Gastroesophageal sphincter (tissue), 4 donors: ENCODE results near the gene PHF12. TPM values are rescaled to one million over a fixed set of nuclear protein-coding genes. Genes with fewer than 3 reads are reported as not detected.

Experiments used
- ATAC-seq: fragments of 150-250 bp; one replicate; pipeline ENCODE4 v1.9.1; 2016; ENCODE audit warnings: mild to moderate bottlenecking, moderate library complexity
- H3K27ac ChIP-seq, 4 donors: fragments of 200-600 bp; sonication (generic) in 3 of 4; 1 replicate in 3 of 4; 2 replicates in 1 of 4; pipeline ENCODE4 v1.5.1; 2016 to 2019
- H3K27me3 ChIP-seq: fragments of 200-600 bp; sonication (generic); one replicate; pipeline ENCODE4 v1.5.1; 2019
- H3K36me3 ChIP-seq, 2 donors: fragments of 200-600 bp; sonication (generic); one replicate each; pipeline ENCODE4 v1.5.1; 2019; ENCODE audit warnings: control low read depth in 1 of 2
- H3K4me1 ChIP-seq, 3 donors: fragments of 200-600 bp; sonication (generic); 1 replicate in 2 of 3; 2 replicates in 1 of 3; pipeline ENCODE4 v1.5.1; 2016 to 2019; ENCODE audit warnings: control low read depth in 2 of 3
- H3K4me3 ChIP-seq, 2 donors: fragments of 200-600 bp; sonication (generic); one replicate each; pipeline ENCODE4 v1.5.1; 2019; ENCODE audit warnings: mild to moderate bottlenecking in 1 of 2, moderate library complexity in 1 of 2
- H3K9me3 ChIP-seq, 3 donors: fragments of 200-600 bp; sonication (generic); one replicate each; pipeline ENCODE4 v1.5.1; 2017 to 2019; ENCODE audit warnings: control low read depth in 2 of 3
- EP300 ChIP-seq: sonication (generic); formaldehyde crosslinking; IDR thresholded peaks from one replicate; pipeline ENCODE4 v1.6.1; 2017; ENCODE audit warnings: antibody characterized with exemption, mild to moderate bottlenecking
- POLR2A ChIP-seq, 2 donors: fragments of 450-650 bp; IDR thresholded peaks; one replicate each; pipeline ENCODE4 v1.6.1; 2017; ENCODE audit warnings: antibody characterized with exemption in 2 of 2, mild to moderate bottlenecking in 2 of 2, moderate library complexity in 1 of 2
- POLR2AphosphoS5 ChIP-seq: sonication (generic); formaldehyde crosslinking; IDR thresholded peaks from one replicate; pipeline ENCODE4 v1.6.1; 2017; ENCODE audit warnings: antibody characterized with exemption
- WGBS, 2 donors: methylation state at CpG; one replicate each; pipeline ENCODE4 v1.1.5; 2018; ENCODE audit warnings: low coverage in 1 of 2; 5-methylcytosine and 5-hydroxymethylcytosine counted together
- total RNA-seq, 4 donors: library from RNA; depleted of rRNA; stranded (reverse); fragments of >200 nt; gene quantifications; one replicate each; pipeline ENCODE4 v1.1.0, GENCODE V29; 2016
- TF ChIP-seq, protein P1 (sequence below), 4 experiments: fragments of 200-600 bp in 2 of 4; fragments of 450-650 bp in 2 of 4; sonication (generic) in 1 of 4; IDR thresholded peaks; one replicate each; pipeline ENCODE4 v1.5.1; 2017 to 2019; ENCODE audit warnings: antibody characterized with exemption in 4 of 4, mild to moderate bottlenecking in 2 of 4, moderate library complexity in 2 of 4

Gene PHF12
- total RNA-seq, 4 donors from 2014 or later, result 20.2 to 46.9 (median 37.8) TPM

DNA sequence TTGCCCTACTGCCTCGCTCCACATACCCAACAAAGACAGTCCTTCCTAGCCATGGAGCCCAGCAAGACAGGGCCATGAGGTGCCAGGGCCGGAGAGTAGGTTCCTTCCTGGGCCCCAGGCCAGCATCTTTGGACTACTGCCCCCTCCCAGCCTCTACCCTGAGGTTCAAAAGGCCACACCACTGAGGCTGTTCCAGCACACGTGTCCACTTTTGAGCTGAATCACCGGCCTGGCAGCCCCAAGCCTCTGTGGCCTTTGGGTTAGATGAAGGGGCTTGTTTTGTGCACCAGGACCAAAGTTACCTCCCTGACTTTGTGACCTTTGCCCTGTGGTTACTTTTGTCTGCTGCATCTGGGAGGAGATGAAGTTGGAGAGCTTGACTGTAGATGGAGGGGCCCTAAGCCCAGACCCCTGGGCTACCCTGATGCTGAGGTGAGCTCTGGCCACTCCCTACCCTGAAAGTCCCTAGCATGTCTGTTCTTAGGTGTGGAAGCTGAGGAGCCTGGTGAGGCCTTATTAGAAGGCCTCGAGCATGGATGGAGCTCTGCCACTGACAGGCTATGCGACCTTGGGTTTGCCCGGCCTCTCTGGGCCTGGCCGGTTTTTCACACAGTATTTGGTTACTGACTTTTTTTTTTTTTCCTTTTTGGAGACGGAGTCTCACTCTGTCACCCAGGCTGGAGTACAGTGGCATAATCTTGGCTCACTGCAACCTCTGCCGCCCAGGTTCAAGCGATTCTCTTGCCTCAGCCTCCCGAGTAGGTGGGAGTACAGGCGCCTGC, 42.5 kb upstream of the PHF12 start:
- Histone ChIP-seq H3K4me3 (no peak overlapping the region), H3K27me3 (peaks cover 49% of the 10 kb centered on the region), H3K36me3 (no peaks in the 10 kb centered on the region), H3K9me3 (no peaks in the 10 kb centered on the region), H3K27ac (no peak overlapping the region), H3K4me1 (no peaks in the 10 kb centered on the region)
- TF ChIP-seq POLR2AphosphoS5 (no peak), EP300 (no peak), POLR2A (IDR thresholded peaks at IDR 0.05) (no peak)
- TF ChIP-seq, protein P1, sequence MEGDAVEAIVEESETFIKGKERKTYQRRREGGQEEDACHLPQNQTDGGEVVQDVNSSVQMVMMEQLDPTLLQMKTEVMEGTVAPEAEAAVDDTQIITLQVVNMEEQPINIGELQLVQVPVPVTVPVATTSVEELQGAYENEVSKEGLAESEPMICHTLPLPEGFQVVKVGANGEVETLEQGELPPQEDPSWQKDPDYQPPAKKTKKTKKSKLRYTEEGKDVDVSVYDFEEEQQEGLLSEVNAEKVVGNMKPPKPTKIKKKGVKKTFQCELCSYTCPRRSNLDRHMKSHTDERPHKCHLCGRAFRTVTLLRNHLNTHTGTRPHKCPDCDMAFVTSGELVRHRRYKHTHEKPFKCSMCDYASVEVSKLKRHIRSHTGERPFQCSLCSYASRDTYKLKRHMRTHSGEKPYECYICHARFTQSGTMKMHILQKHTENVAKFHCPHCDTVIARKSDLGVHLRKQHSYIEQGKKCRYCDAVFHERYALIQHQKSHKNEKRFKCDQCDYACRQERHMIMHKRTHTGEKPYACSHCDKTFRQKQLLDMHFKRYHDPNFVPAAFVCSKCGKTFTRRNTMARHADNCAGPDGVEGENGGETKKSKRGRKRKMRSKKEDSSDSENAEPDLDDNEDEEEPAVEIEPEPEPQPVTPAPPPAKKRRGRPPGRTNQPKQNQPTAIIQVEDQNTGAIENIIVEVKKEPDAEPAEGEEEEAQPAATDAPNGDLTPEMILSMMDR (IDR thresholded peaks at IDR 0.05), result no peak
- 86 to 90% methylated on average over 2 to 8 of the region's 13 CpGs for WGBS, 2 donors
- no peak for ATAC-seq

DNA sequence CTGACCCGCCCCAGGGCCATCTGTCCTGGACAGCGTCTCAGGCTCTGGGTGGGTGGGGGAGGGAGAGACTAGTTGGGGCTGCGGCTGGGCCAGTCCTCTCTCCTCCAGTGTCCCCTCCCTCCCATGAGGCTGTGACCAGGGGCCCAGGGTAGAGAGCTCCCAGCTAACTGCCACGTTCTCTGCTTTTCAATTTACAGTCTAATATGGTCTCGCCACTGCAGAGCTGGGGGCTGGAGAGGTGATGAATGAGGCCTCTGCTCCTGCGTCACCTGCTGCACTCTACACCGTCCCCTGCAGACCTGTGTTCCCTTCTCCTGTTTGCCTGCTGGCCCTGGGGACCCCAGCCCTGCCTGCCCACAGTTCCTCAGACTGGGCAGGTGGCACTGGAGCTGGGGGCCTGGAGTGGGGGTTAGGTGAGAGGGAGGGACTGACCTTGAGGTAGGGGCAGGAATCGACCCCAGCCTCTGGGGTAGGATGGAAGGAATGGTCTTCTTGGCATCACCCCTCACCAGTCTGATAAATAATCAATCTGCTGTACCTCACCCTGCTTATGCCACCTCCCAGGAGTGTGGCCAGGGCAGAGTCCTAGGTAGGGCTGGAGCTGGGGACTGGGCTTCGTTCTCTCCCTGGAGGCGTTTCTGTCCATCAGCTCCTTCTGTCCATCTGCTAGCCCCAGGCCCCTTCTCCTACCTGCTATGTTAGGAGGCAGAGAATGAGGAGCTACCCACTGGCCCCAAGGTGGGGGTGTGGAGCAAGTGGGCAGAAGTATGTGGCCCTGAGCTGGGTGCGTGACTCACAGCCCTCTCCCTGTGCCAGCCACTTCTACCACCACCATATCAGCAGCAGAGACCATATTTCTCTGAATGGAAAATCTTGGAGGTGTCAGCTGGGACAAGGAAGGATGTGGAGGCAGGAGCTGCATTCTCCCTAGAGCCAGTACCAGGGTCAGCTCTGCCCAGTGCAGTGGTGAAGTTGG, 41.6 kb upstream of the PHF12 start:
- Histone ChIP-seq H3K4me3 (no peak overlapping the region), H3K27ac (no peak overlapping the region), H3K27me3 (peaks cover 58% of the 10 kb centered on the region), H3K9me3 (no peaks in the 10 kb centered on the region), H3K4me1 (no peaks in the 10 kb centered on the region), H3K36me3 (no peaks in the 10 kb centered on the region)
- no peak for TF ChIP-seq POLR2A (IDR thresholded peaks at IDR 0.05)
- no peak for TF ChIP-seq EP300
- TF ChIP-seq, protein P1 (IDR thresholded peaks at IDR 0.05), result no peak
- no peak for TF ChIP-seq POLR2AphosphoS5
- ATAC-seq, result no peak
- 11 to 71% methylated on average over 1 to 3 of the region's 11 CpGs for WGBS, 2 donors

DNA sequence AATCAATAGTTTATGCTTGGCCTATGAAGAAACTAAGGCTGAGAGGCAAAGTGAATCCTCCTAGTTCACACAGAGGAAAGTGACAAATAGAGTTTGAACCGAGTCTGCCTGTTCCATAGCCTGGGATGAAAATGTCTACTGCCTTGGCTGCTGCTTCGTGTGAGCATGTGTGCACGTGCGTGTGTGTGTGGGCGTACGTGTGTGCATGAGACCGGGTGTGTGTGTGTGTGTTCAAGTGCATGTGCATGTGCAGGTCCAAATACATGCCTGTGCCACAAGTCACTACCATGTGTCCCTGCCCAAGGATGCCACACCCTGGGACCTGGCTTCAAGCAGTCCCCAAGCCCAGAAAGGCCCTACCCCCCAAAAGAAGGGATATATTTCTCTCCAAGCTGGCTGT, 40.9 kb upstream of the PHF12 start:
- Histone ChIP-seq H3K36me3 (no peaks in the 10 kb centered on the region), H3K27me3 (peaks cover 59% of the 10 kb centered on the region), H3K9me3 (no peaks in the 10 kb centered on the region), H3K4me1 (no peaks in the 10 kb centered on the region), H3K27ac (no peak overlapping the region), H3K4me3 (no peak overlapping the region)
- no peak for TF ChIP-seq POLR2A (IDR thresholded peaks at IDR 0.05)
- TF ChIP-seq POLR2AphosphoS5, result no peak
- TF ChIP-seq, protein P1 (IDR thresholded peaks at IDR 0.05), result no peak
- no peak for TF ChIP-seq EP300
- no peak for ATAC-seq
- 49 to 63% methylated on average over 7 of the region's 7 CpGs for WGBS, 2 donors

DNA sequence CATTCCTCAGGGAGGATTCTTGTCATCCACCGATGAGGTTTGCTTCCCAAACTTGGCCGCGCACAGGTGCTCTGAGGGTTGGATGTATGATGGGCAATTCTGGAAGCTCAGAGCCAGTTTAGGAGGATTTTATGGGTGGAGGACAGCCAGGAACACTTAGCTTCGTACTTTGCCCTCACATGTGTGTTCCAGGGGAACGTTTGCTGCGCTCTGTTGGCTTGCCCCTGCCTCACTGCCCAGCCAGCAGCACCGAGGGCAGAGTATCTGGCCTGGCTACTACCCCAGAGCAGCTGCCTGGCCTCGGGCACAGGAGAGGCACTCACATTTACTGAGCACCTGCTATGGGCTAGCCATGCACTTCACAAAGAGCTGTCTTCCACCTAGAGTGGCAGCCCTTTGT, 40.5 kb upstream of the PHF12 start:
- H3K27ac ChIP-seq, result no peak overlapping the region

More for the DNA sequence above, 40.5 kb upstream of the PHF12 start:
- Histone ChIP-seq H3K4me3 (no peak overlapping the region), H3K9me3 (no peaks in the 10 kb centered on the region), H3K4me1 (no peaks in the 10 kb centered on the region), H3K27me3 (peaks cover 63% of the 10 kb centered on the region), H3K36me3 (no peaks in the 10 kb centered on the region)
- TF ChIP-seq POLR2A (IDR thresholded peaks at IDR 0.05) (no peak), POLR2AphosphoS5 (no peak), EP300 (no peak)
- TF ChIP-seq, protein P1 (IDR thresholded peaks at IDR 0.05), result no peak
- ATAC-seq, result no peak
- WGBS, 2 donors, result no CpG with 5 or more reads among the region's 8 CpGs
